HG03060 (cell line): ENCODE data around the gene NAV2.

Source experiments
- ATAC-seq: cut with Tn5 transposase; IDR thresholded peaks from one replicate; pipeline ENCODE4 v1.9.1; 2021; ENCODE audit warnings: low read depth, moderate number of reproducible peaks; ENCODE audit not compliant: unreplicated experiment

The NAV2 gene

DNA sequence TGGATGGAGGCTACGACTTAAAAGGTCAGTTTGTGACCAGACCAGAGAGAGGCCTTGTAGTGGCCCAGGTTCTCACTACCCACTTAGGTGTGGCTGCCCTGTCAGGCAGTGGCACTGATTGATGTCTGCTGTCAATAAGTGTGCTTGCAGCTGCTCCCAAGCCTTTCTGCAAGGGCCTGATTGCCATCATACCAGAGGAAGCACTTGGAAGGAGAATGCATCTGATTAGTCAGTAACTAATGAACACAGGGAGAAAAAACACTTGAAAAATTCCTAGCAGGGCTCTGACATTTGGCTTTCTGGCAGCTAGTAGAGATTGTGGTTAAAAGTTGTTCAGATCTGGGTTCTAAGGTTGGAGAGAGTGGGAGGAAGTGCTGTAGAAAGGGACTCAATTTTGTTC, 107.5 kb downstream of the NAV2 start:
- no peak for ATAC-seq

DNA sequence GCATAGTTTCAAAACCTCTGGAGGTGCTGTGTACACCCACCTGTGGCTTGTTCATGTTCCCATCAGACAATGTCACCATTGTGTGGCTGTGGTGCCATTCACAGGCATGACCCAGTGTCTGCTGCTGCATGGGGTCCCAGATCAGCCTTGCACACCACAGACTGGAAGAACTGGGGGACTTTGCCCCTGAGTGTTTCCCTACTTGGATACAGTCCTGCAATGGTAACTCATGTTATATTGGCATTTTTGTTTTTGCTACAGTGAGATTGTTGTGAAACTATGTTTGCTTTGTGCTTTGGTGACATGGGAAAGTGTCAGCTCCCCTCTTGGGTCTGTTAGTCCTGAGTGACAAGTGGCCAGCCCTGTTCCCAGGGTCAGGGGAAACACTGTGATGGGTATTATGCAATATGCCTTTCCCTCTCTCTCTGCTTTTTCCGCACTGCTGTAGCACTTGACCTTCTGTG, 108.8 kb downstream of the NAV2 start:
- ATAC-seq: no peak

DNA sequence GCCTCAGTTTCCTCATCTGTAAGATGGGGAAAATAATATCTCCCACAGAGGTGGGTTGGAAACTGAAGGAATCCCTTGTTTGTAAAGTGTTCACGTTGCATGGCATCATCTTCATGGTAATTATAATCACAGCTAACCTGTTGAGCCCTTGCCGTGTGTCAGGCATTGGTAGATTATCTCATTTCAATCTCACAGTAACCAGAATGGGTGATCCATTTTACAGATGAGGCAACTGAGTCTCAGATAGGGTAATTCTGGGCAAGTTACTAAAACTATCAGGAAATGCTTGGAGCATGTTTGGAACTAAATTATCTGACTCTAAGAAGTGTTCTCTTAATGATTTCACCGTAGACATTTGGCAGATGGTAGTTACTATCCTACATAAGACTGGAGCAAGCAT, 109.4 kb downstream of the NAV2 start:
- no peak for ATAC-seq

DNA sequence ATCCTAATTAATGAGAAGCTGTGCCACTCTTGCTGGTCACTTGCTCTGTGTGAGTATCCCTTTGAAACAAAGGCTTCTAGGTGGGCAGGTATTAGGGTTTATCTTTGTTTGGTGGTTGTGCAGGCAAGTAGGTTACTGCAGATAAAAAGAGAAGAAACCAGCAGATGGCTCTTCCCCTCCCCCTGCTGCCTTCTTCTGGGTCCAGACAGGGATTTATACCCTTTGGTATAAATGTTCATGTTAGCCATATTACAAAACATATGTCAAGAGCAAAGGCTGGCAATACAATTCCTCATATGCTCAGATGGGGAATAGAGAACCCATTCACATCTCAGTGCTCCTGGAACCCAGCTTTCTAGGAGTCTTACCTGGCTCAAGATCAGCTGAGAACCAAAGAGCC, 109.9 kb downstream of the NAV2 start:
- ATAC-seq: no peak

GRCh38 chr11:19826606-19827005, 114.0 kb downstream of the NAV2 start:
- no peak for ATAC-seq

DNA sequence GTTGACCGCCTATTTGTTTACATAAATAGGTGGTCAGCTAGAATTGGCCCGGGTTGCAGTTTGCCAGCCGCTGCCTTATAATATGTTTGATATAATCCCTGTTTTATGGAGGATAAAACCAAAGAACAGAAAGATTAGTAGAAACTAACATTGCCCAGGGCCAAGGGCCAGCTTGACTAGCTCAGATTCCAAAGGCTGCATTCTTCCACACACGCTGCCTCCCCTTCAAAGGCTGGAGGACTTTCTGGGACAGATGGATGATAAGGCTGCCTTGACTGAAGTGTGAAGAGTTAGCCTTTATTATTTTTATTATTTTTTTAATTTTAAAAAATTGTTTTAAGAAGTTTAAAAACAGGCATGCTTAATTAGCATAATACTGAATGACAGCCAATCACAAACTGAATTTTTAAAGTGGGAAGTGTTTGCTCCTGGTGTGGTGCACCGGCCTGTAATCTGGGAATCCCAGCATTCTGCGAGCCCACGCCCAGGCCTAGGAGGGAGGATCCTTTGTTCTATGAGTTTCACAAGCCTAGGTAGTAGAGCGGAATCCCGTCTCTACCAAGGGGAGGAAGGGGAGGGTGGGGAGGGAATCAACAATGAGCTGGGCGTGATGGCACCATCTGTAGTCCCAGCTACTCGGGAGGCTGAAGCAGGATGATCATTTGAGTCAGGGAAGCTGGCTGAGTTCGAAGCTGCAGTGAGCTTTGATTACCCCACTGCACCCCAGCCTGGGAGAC, 114.9 kb downstream of the NAV2 start:
- ATAC-seq: no peak

- no peak for ATAC-seq
These were observed 115.9 kb downstream of the NAV2 start for GRCh38 chr11:19828382-19829108.

GRCh38 chr11:19829109-19829837, 116.6 kb downstream of the NAV2 start:
- no peak for ATAC-seq

- no peak for ATAC-seq
These were observed 119.6 kb downstream of the NAV2 start for GRCh38 chr11:19832086-19832750.

GRCh38 chr11:19832901-19833300, 120.3 kb downstream of the NAV2 start:
- no peak for ATAC-seq

DNA sequence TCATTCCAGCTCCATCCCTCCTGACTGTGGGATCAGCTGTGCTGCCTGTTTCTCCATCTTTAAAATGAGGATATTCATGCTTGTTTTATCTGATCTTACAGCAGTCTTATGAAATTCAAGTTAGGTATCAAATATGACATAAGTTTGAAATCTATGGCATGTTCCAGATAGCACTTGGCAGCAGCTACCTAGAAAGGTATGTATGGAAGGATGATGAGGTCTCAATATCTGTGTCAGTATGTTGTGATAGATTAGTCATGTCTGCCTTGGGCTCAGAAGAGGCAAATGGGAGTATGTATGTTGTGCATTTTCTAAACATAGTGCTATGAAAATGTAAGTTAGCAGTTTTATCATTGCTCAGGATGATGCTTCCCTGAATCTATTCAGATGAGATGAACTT, 122.1 kb downstream of the NAV2 start:
- ATAC-seq: no peak

DNA sequence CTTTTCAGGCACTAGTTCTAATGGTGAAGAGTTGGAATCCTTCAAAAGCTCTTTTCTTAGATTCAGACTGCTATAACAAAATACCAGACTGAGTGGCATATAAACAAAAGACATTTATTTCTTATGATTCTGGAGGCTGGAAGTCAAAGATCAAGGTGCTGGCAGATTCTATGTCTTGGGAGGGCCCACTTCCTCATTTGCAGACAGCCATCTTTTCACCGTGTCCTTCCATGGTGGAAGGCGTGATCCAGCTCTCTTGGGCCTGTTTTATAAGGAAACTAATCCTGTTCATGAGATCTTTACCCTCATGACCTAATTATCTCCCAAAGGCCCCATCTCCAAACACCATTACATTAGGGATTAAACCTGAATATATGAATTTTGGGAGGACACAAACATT, 124.0 kb downstream of the NAV2 start:
- no peak for ATAC-seq

DNA sequence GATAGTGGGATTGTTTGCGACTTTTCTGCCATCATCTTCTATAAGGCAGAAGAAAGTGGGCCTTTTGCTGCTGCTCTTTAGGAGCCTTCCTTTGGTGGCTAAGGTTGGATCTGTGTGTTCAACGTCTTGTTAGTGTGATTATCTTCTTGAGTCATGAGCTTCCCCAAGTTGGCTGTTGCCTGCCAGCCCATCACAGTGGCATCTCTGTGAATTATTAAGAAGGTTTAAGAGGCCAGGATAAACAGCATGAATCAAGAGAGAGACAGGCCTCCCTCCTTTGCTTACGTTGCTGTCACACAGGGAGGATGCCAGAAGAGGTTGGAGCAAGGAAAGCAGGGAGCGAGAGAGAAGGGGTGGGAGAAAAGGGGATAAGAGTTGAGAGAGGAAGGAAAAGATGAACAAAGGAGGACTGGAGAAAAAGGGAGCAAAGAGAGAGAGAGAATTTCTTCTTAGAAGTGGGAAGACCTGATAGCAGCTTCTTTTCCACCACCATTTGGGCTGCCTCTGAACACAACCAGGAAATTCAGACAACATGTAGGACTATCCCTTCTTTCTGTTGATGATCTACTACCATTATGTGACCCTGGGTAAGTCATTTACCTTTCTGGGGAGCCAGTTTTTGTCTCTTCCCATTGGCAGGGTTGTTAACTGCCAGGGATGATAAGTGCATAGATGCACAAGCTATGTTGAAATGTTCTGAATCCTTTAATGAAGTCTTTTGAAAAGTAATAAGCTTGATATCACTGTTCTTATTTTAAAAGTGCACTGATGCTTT, 126.5 kb downstream of the NAV2 start:
- no peak for ATAC-seq

DNA sequence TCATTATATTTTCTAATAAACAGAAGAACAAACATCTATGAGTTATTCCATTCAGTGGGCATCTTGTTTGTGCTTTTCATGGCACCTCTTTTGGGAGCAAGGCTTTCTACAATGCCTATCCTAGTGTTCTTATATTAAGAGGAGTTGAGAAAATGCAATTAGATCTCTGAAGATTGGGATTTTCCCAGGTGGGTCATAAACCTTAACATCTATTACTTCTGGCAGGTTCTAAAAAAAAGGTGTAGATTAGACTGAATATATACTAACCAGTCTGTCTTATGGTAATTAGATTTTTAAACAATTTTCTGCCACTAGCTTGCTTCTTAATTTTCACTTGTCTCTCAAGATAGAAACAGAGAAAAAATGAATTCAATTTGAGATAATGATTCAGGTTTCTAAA, 128.3 kb downstream of the NAV2 start:
- no peak for ATAC-seq

GRCh38 chr11:19842505-19842904, 129.9 kb downstream of the NAV2 start:
- ATAC-seq: no peak

GRCh38 chr11:19843079-19843478, 130.4 kb downstream of the NAV2 start:
- no peak for ATAC-seq

- ATAC-seq: no peak
These were observed 131.4 kb downstream of the NAV2 start for GRCh38 chr11:19844012-19844411.

- no peak for ATAC-seq
These were observed 132.2 kb downstream of the NAV2 start for GRCh38 chr11:19844806-19845205.

DNA sequence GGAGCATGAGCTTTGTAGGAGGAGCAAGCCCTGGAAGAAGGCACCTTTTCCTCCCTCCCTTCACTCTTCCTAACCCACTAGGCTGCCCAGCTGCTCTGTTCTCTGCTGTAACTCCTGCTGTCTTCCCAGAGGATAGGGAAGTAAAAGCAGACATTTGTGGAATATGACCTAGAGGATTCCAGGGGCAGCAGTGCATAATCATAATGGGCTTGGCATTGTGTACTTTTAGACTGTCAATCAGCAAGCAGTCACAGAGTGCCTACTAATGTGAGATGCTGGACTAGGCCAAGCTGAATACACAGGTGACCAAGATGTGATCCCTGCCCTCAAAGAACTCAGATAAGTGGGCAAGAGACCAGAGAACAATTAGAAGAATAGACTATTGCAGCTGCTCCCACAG, 133.0 kb downstream of the NAV2 start:
- ATAC-seq: no peak

DNA sequence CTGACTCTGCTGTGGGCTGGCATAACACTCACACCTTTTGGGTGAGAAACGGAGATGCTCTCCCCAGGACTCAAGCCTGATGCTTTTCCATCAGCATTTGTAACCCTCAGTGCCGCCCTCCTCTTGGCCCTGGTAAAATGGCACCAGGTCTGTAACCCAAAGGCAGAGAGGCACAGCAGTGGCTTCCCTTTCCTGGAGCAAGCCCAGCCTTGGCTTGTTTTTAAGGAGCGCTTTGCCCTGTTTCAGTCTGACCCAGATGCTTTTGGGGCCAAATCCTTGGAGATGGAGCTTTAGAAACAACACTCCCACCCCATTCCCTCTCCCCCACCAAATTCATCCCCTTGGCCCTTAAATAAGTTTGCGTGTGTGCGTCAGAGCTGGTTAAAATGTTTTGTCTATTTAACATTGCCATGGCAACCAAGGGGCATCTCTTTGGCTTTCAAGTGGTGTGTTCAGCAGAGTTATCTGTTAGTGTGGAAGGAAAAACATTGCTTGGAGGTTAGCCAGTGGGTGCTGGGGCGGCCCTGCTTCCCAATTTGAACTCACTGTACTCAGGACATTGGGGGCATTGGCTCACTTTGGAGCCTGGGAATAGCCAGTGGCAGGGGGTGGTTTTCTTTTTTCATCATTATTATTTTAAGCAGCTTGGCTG, 134.1 kb downstream of the NAV2 start:
- no peak for ATAC-seq
